DOHH2 (cell line): ENCODE results near the gene TDG.

Experiments used
- CTCF ChIP-seq: fragments of 200-600 bp; sonication (generic); IDR thresholded peaks from one replicate; pipeline ENCODE4 v1.5.1; 2014; ENCODE audit warnings: antibody characterized with exemption, mild to moderate bottlenecking, low read depth, low read length; ENCODE audit not compliant: poor library complexity, severe bottlenecking
- EZH2phosphoT487 ChIP-seq: fragments of 200-600 bp; sonication (generic); IDR thresholded peaks from 2 replicates; pipeline ENCODE4 v1.6.1; 2017; ENCODE audit warnings: borderline replicate concordance, mild to moderate bottlenecking, antibody characterized with exemption, low read length, moderate library complexity, mixed read lengths

- no peak for TF ChIP-seq CTCF
- no peak for TF ChIP-seq EZH2phosphoT487
Measured at GRCh38 chr12:103948746-103949406, 16.8 kb upstream of the TDG start.
